D721Med (cell line): ENCODE data around the gene ITGB7.

Experiments
- DNase-seq: peaks from one replicate; pipeline ENCODE4 v3.0.0; 2011; ENCODE audit warnings: low spot score; ENCODE audit not compliant: insufficient read length
- FAIRE-seq: peaks from 2 replicates; lab custom pipeline; 2011; peaks lifted over from hg19 to GRCh38; lab: Jason Lieb, UNC
- TF ChIP-seq, protein P1 (sequence below): IDR thresholded peaks from 2 replicates; pipeline ENCODE4 v1.5.1; 2012; ENCODE audit warnings: mild to moderate bottlenecking, control low read depth; ENCODE audit not compliant: insufficient read depth; ENCODE audit errors: missing control alignments

Gene ITGB7, protein sequence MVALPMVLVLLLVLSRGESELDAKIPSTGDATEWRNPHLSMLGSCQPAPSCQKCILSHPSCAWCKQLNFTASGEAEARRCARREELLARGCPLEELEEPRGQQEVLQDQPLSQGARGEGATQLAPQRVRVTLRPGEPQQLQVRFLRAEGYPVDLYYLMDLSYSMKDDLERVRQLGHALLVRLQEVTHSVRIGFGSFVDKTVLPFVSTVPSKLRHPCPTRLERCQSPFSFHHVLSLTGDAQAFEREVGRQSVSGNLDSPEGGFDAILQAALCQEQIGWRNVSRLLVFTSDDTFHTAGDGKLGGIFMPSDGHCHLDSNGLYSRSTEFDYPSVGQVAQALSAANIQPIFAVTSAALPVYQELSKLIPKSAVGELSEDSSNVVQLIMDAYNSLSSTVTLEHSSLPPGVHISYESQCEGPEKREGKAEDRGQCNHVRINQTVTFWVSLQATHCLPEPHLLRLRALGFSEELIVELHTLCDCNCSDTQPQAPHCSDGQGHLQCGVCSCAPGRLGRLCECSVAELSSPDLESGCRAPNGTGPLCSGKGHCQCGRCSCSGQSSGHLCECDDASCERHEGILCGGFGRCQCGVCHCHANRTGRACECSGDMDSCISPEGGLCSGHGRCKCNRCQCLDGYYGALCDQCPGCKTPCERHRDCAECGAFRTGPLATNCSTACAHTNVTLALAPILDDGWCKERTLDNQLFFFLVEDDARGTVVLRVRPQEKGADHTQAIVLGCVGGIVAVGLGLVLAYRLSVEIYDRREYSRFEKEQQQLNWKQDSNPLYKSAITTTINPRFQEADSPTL

GRCh38 chr12:53207042-53207441 is at the start of gene ITGB7:
ITGB7 (minus strand) TSS chr12:53207251; CDS start chr12:53200443, 6,808 bp downstream.
- TF ChIP-seq, protein P1, sequence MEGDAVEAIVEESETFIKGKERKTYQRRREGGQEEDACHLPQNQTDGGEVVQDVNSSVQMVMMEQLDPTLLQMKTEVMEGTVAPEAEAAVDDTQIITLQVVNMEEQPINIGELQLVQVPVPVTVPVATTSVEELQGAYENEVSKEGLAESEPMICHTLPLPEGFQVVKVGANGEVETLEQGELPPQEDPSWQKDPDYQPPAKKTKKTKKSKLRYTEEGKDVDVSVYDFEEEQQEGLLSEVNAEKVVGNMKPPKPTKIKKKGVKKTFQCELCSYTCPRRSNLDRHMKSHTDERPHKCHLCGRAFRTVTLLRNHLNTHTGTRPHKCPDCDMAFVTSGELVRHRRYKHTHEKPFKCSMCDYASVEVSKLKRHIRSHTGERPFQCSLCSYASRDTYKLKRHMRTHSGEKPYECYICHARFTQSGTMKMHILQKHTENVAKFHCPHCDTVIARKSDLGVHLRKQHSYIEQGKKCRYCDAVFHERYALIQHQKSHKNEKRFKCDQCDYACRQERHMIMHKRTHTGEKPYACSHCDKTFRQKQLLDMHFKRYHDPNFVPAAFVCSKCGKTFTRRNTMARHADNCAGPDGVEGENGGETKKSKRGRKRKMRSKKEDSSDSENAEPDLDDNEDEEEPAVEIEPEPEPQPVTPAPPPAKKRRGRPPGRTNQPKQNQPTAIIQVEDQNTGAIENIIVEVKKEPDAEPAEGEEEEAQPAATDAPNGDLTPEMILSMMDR: no peak
- DNase-seq: no peak

DNA sequence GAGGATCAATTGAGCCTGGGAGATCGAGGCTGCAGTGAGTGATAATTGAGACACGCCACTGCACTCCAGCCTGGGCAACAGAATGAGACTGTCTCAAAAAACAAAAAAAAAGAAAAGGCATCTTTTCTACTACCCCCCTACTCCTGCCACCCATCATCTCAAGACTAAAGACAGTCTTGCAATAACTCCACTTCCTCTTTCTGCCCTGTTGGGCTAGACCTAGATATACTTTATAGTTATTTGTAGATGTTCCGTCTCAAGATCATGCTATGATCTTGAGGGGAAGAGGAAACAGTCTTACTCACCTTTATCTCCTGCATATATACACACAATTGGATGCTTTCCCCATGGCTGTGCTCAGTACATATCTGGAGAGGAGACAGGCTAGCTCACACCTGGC is 48.9 kb upstream of the ITGB7 start:
- DNase-seq (no peak), FAIRE-seq (no peak)
- TF ChIP-seq, protein P1: no peak

More at GRCh38 chr12:53207042-53207441, at the start of gene ITGB7:
- FAIRE-seq: no peak

- no peak for DNase-seq
- no peak for FAIRE-seq
- TF ChIP-seq, protein P1: no peak
Observed at GRCh38 chr12:53254816-53255545, 47.9 kb upstream of the ITGB7 start.

DNA sequence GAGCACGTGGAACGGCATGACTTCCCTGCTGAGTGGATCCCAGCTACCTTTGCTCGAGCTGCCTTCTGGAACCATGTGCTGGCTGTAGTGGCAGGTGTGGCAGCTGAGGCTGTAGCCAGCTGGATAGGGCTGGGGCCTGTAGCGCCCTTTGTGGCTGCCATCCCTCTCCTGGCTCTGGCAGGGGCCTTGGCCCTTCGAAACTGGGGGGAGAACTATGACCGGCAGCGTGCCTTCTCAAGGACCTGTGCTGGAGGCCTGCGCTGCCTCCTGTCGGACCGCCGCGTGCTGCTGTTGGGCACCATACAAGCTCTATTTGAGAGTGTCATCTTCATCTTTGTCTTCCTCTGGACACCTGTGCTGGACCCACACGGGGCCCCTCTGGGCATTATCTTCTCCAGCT is 46.2 kb upstream of the ITGB7 start:
- FAIRE-seq: no peak
- TF ChIP-seq, protein P1: no peak
- DNase-seq: no peak

DNA sequence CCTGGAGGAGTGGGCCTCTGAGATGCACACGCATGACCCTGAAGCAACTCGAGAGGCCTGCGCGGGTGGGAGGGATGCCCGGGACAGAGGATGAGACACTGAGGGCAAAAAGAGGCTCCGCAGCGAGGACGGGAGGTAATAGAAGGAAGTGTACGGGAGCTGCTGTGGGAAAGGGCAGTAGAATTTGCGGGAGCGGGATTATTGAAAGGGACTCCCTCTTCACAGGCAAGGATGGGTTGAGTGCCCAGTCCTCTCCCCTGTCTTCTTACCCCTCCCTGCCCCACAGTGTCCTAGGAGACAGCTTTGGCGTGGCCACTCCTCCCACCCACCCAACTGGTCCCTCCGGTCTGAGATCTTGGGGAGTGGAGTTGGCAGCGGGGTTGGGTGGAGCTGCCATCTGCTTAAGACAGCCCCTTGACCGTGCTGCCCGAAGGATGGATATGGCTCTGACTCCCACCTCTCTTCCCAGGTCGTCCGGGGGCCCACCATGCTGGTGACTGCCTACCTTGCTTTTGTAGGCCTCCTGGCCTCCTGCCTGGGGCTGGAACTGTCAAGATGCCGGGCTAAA is 45.4 kb upstream of the ITGB7 start:
- TF ChIP-seq, protein P1: no peak
- DNase-seq (no peak), FAIRE-seq (no peak)

GRCh38 chr12:53251477-53252348 is 44.7 kb upstream of the ITGB7 start:
- peak; percentile 94 for DNase-seq
- no peak for FAIRE-seq
- TF ChIP-seq, protein P1: peak; percentile 49
